PC-9 (cell line): ENCODE results near the gene EPB41. TPM values are rescaled to one million over a fixed set of nuclear protein-coding genes. Genes with fewer than 3 reads are reported as not detected.

ENCODE experiments used
- BruUV-seq: library from RNA; stranded (reverse); fragments of 400-500 nt; replicated peaks from 2 replicates; lab custom pipeline; 2021; lab: Mats Ljungman, UMichigan
- CTCF ChIA-PET: fragments of 300-600 bp; sonication (Branson Sonifier 250); formaldehyde crosslinking; loops from one replicate; lab custom pipeline; 2022; ENCODE audit warnings: antibody characterized with exemption; lab: Charles Lee
- POLR2A ChIA-PET: fragments of 300-600 bp; sonication (Branson Sonifier 250); formaldehyde crosslinking; loops from one replicate; lab custom pipeline; 2022; ENCODE audit warnings: antibody characterized with exemption; ENCODE audit not compliant: unreplicated experiment; lab: Charles Lee
- DNase-seq, 2 experiments: peaks; one replicate each; pipeline versions ENCODE4 v3.0.0 to v3.0.0-alpha.2; 2015 to 2022; ENCODE audit warnings: mixed read lengths in 1 of 2
- H2AFZ ChIP-seq: fragments of 200-600 bp; sonication (generic); 2 replicates; pipeline ENCODE4 v1.8.1; 2017; ENCODE audit warnings: antibody characterized with exemption
- H3F3A ChIP-seq: fragments of 200-600 bp; sonication (generic); 2 replicates; pipeline ENCODE4 v1.8.1; 2017; ENCODE audit warnings: antibody characterized with exemption, mild to moderate bottlenecking, low read depth; ENCODE audit not compliant: insufficient read depth
- H3K27ac ChIP-seq: fragments of 200-600 bp; sonication (generic); 2 replicates; pipeline ENCODE4 v1.6.1; 2016; ENCODE audit warnings: mixed run types
- H3K27me3 ChIP-seq: fragments of 200-600 bp; sonication (generic); 2 replicates; pipeline ENCODE4 v1.6.1; 2016; ENCODE audit warnings: low read depth, mixed run types; ENCODE audit not compliant: insufficient read depth
- H3K36me3 ChIP-seq: fragments of 200-600 bp; sonication (generic); 2 replicates; pipeline ENCODE4 v1.6.1; 2016; ENCODE audit warnings: low read depth, mixed run types
- H3K4me1 ChIP-seq: fragments of 200-600 bp; sonication (generic); replicated peaks from 2 replicates; pipeline ENCODE4 v1.6.1; 2016; ENCODE audit warnings: mixed run types; ENCODE audit not compliant: insufficient read depth
- H3K4me2 ChIP-seq: fragments of 200-600 bp; sonication (generic); 2 replicates; pipeline ENCODE4 v1.6.1; 2017; ENCODE audit warnings: mixed run types
- H3K4me3 ChIP-seq: fragments of 200-600 bp; sonication (generic); 2 replicates; pipeline ENCODE4 v1.6.1; 2016; ENCODE audit warnings: mixed run types
- H3K79me2 ChIP-seq: fragments of 200-600 bp; sonication (generic); 2 replicates; pipeline ENCODE4 v1.6.1; 2017; ENCODE audit warnings: low read depth, mixed run types
- H3K9me2 ChIP-seq: fragments of 200-600 bp; sonication (generic); 2 replicates; pipeline ENCODE4 v1.8.1; 2017; ENCODE audit warnings: mild to moderate bottlenecking; ENCODE audit not compliant: insufficient read depth
- H3K9me3 ChIP-seq: fragments of 200-600 bp; sonication (generic); 2 replicates; pipeline ENCODE4 v1.8.1; 2016; ENCODE audit warnings: low read depth; ENCODE audit not compliant: insufficient read depth
- H4K20me1 ChIP-seq: fragments of 200-600 bp; sonication (generic); 2 replicates; pipeline ENCODE4 v1.8.1; 2017; ENCODE audit not compliant: insufficient read depth
- EZH2 ChIP-seq: fragments of 200-600 bp; sonication (generic); IDR thresholded peaks from 2 replicates; pipeline ENCODE4 v1.8.0; 2017; ENCODE audit warnings: antibody characterized with exemption, low read depth
- intact Hi-C: fragments of 100-400 bp; cut with micrococcal nuclease; formaldehyde crosslinking; loops from one replicate; pipeline ENCODE4 v1.10.0; 2022; ENCODE audit not compliant: unreplicated experiment
- total RNA-seq: library from RNA; stranded (reverse); gene quantifications from 2 replicates; pipeline ENCODE4 v1.2.3, GENCODE V29; 2021
- TF ChIP-seq, protein P1 (sequence below): fragments of 200-600 bp; sonication (generic); conservative IDR thresholded peaks from 2 replicates; pipeline ENCODE4 v1.6.1; 2017; ENCODE audit warnings: mixed run types, antibody characterized with exemption, mild to moderate bottlenecking, moderate library complexity

EPB41 gene
- total RNA-seq, 1 experiment from 2014 or later, result 42.2 TPM

DNA sequence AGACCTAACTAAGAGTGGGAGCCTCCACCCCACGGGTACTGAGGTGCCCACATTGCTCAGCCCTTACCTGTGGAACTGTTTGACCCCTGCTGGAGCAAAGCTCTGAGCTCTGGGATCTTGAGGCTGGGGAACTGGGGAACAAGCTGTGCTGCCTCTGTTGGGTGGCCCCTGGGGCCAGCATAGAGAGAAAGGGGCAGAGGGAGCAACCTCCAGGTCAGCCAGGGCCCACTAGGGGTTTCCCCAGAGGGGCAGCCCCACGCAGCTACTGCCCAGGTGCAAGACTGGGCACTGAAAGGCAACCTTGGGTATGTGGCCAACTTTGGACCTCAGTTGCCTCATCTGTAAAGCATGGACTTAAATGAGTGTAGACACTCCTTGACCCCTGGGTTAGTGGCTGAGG is 23.5 kb upstream of the EPB41 start:
- Histone ChIP-seq H2AFZ (no peak overlapping the region), H4K20me1 (no peaks in the 10 kb centered on the region), H3F3A (peaks cover 4% of the 10 kb centered on the region; the same call in 1 of the 2 replicates), H3K4me2 (no peak overlapping the region), H3K9me3 (no peaks in the 10 kb centered on the region), H3K27ac (no peak overlapping the region), H3K79me2 (no peaks in the 10 kb centered on the region), H3K4me3 (no peak overlapping the region), H3K4me1 (peaks cover 4% of the 10 kb centered on the region; the same call in 1 of the 2 replicates), H3K9me2 (no peaks in the 10 kb centered on the region), H3K36me3 (no peaks in the 10 kb centered on the region), H3K27me3 (no peaks in the 10 kb centered on the region)
- CTCF ChIA-PET, result no interaction called here
- intact Hi-C loops, result no loop called here
- no TSS peak for BruUV-seq
- no peak for DNase-seq
- TF ChIP-seq, protein P1, sequence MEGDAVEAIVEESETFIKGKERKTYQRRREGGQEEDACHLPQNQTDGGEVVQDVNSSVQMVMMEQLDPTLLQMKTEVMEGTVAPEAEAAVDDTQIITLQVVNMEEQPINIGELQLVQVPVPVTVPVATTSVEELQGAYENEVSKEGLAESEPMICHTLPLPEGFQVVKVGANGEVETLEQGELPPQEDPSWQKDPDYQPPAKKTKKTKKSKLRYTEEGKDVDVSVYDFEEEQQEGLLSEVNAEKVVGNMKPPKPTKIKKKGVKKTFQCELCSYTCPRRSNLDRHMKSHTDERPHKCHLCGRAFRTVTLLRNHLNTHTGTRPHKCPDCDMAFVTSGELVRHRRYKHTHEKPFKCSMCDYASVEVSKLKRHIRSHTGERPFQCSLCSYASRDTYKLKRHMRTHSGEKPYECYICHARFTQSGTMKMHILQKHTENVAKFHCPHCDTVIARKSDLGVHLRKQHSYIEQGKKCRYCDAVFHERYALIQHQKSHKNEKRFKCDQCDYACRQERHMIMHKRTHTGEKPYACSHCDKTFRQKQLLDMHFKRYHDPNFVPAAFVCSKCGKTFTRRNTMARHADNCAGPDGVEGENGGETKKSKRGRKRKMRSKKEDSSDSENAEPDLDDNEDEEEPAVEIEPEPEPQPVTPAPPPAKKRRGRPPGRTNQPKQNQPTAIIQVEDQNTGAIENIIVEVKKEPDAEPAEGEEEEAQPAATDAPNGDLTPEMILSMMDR, result no peak
- no peak for TF ChIP-seq EZH2
- POLR2A ChIA-PET, result no interaction called here

DNA sequence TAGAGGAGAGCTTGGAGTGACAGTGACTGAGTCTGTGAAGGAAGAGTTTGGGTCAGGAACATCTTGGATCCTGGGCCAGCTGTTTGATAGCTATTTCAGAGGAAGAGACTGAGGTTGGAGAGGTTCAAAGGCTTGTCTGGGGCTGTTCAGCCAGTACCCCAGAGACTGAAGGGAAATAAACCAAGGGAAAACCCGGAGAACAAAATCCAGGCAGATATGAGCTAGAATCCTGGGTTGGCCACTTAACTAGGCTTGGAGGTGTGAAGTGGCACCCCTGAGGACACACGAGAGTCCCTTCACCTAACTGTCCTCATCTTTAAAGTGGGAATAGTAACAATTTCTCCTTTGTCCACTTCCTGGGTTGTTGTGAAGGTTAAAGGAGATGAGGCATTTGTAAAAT is 23.1 kb upstream of the EPB41 start:
- TF ChIP-seq EZH2, result no peak
- TF ChIP-seq, protein P1, result no peak
- Histone ChIP-seq H3K9me3 (no peaks in the 10 kb centered on the region), H3K9me2 (no peaks in the 10 kb centered on the region), H2AFZ (no peak overlapping the region), H3K4me1 (peaks cover 4% of the 10 kb centered on the region; the same call in 1 of the 2 replicates), H3K4me3 (no peak overlapping the region), H3K27ac (no peak overlapping the region), H3F3A (peaks cover under 1% of the 10 kb centered on the region; the same call in 1 of the 2 replicates), H4K20me1 (no peaks in the 10 kb centered on the region), H3K36me3 (no peaks in the 10 kb centered on the region), H3K79me2 (no peaks in the 10 kb centered on the region), H3K4me2 (no peak overlapping the region), H3K27me3 (no peaks in the 10 kb centered on the region)
- no TSS peak for BruUV-seq
- POLR2A ChIA-PET, result no interaction called here
- CTCF ChIA-PET, result no interaction called here
- intact Hi-C loops, result no loop called here
- no peak for DNase-seq

DNA sequence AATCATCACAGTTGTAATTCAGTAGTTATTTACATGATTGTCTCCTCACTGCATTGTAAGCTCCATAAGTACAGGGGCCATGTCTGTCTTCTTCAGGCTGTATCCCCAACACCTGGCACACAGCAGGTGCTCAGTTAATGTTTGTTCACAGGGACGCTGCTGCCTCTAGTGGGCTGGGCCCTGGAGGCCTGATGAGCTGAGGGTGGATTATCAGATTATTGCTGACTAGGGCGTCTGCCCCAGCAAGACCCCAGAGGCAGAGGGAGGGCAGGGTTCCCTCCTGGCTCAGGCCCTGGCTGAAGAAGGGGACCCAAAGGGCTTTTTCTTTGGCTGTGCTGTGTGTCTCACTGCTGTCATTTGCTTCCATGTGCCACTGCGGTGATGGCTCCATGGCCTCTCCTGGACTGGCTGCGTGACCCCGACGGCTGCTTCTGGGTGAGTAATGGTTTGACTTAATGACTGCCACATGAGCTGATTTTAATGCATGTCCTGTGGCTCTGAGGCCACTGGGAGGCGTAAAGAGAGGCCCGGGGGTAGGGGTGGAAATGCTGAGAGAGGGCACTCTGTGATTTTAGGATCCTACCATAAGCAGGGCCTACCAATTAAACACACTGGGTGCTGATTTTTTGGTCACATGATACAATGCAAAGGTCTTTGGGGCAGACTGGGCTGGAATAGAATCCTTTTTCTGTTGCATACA is 20.8 kb upstream of the EPB41 start:
- Histone ChIP-seq H3K4me2 (no peak overlapping the region), H3K4me1 (no peaks in the 10 kb centered on the region), H3K9me2 (no peaks in the 10 kb centered on the region), H3K9me3 (no peaks in the 10 kb centered on the region), H3K27ac (no peak overlapping the region), H3K79me2 (no peaks in the 10 kb centered on the region), H2AFZ (no peak overlapping the region), H4K20me1 (no peaks in the 10 kb centered on the region), H3F3A (no peaks in the 10 kb centered on the region), H3K36me3 (no peaks in the 10 kb centered on the region), H3K4me3 (no peak overlapping the region), H3K27me3 (no peaks in the 10 kb centered on the region)
- no TSS peak for BruUV-seq
- no peak for DNase-seq
- POLR2A ChIA-PET, result interaction anchor here (0.6 kb wide), 1 partner anchor 21 kb away, joined by 3 read pairs; the partner anchor contains the start of gene EPB41
- intact Hi-C loops, result no loop called here
- TF ChIP-seq, protein P1, result no peak
- no peak for TF ChIP-seq EZH2
- CTCF ChIA-PET, result interaction anchor here (0.6 kb wide), 1 partner anchor 8 kb away, joined by 12 read pairs; no protein-coding TSS in a partner anchor
